ENCODE data around the gene TADA2A. TPM values are rescaled to one million over a fixed set of nuclear protein-coding genes. Genes with fewer than 3 reads are reported as not detected.
"Not testable (repeated sequence)": the region's sequence is repeated elsewhere in the genome, so short reads cannot be mapped to it uniquely, and the experiment has no call there.

The TADA2A gene
- total and polyA plus RNA-seq, 2 of the 8 experiments (the other 6 are each of a cell fraction or from before 2014, with no cell fraction given): 8.4 to 18.5 TPM

DNA sequence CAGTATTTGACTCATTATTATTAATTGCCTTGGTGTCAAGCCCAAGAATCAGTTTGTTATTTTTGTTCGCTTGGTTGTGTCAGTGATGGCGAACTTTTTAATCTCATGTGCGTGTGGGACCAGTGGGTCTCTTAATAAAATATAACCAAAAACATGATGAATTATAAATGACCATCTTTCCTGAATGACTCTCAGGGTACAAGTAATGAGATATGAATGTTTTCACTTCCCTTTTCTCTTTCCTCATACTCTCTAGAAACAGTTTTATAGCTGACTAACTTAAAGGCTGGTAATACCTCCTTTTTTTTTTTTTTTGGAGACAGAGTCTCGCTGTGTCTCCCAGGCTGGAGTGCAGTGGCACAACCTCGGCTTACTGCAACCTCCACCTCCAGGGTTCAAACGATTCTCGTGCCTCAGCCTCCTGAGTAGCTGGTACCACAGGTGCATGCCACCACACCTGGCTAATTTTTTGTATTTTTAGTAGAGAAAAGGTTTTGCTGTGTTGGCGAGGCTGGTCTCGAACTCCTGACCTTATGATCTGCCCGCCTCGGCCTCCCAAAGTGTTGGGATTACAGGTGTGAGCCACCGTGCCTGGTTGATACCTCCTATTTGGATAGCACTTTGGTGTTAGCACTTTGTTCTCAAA lies 34.8 kb downstream of the TADA2A start:
- H3K23ac ChIP-seq (ENCODE audit: insufficient read length); H4K5ac ChIP-seq (ENCODE audit: insufficient read length, low read depth, low read length); H3K9ac ChIP-seq (replicated peaks in 1 of 4; ENCODE audit: extremely low read depth in 1 of 4, low read depth in 3 of 4, low read length in 3 of 4); H3K27ac ChIP-seq (ENCODE audit: low read depth, low read length); DNase-seq (ENCODE audit: low read depth in 1 of 2, low spot score in 2 of 2); FAIRE-seq; H3K18ac ChIP-seq (ENCODE audit: extremely low read depth, low read length); H2AFZ ChIP-seq (ENCODE audit: low read length); H3K9me3 ChIP-seq (ENCODE audit: insufficient read depth in 2 of 2, low read depth in 1 of 2, low read length in 1 of 2); H4K91ac ChIP-seq (replicated peaks; ENCODE audit: insufficient read length, low read length); H2BK15ac ChIP-seq (ENCODE audit: low read length); H3K14ac ChIP-seq (ENCODE audit: insufficient read length); H3K23me2 ChIP-seq (ENCODE audit: low read depth, low read length); H3K4me1 ChIP-seq (replicated peaks in 1 of 4; ENCODE audit: control insufficient read depth in 3 of 4, insufficient read depth in 4 of 4, low read length in 3 of 4); H3K79me2 ChIP-seq (ENCODE audit: control insufficient read depth in 1 of 2, insufficient read depth in 2 of 2, low read length in 2 of 2); H4K8ac ChIP-seq (ENCODE audit: extremely low read depth, insufficient read depth, low read length); H4K20me1 ChIP-seq (replicated peaks in 1 of 2; ENCODE audit: control insufficient read depth in 1 of 2, insufficient read depth in 2 of 2, low read length in 2 of 2); H3K4ac ChIP-seq (replicated peaks; ENCODE audit: insufficient read length, low read depth, low read length); H3K4me2 ChIP-seq (ENCODE audit: insufficient read depth in 1 of 2, low read depth in 2 of 2, low read length in 2 of 2); H3K79me1 ChIP-seq (ENCODE audit: low read depth, low read length); H3K4me3 ChIP-seq (ENCODE audit: extremely low read depth in 1 of 4, insufficient read depth in 2 of 4, low read depth in 3 of 4, low read length in 4 of 4); H2BK120ac ChIP-seq (replicated peaks; ENCODE audit: low read depth, low read length); POLR2A ChIA-PET (ENCODE audit: partially characterized antibody); H2AK5ac ChIP-seq (ENCODE audit: low read depth, low read length); H3K56ac ChIP-seq (replicated peaks; ENCODE audit: insufficient read length, low read depth, low read length); H2BK5ac ChIP-seq (ENCODE audit: low read depth, low read length); H3K27me3 ChIP-seq (replicated peaks in 1 of 4; ENCODE audit: control insufficient read depth in 3 of 4, extremely low read depth in 1 of 4, insufficient read depth in 3 of 4, low read length in 3 of 4); H2BK20ac ChIP-seq (ENCODE audit: low read length); H2BK12ac ChIP-seq (ENCODE audit: low read depth, low read length): not testable (repeated sequence)
- WGBS, 2 experiments (ENCODE audit: extremely low coverage in 1 of 2, insufficient coverage in 1 of 2, insufficient read length in 1 of 2, insufficient replicate concordance in 2 of 2, low coverage in 1 of 2, low lambda C conversion rate in 2 of 2, missing lambda C conversion rate in 1 of 2): 92% methylated on average over 12 of the region's 12 CpGs; no CpG with 5 or more reads in 1 of the 2 experiments
- H3K36me3 ChIP-seq (ENCODE audit: control insufficient read depth in 2 of 4, insufficient read depth in 4 of 4, low read length in 3 of 4): peaks cover 0 to 47% (median 20%) of the 10 kb centered on the region in 4 experiments; a peak in 6 of 8 replicates
- CTCF ChIA-PET (ENCODE audit: partially characterized antibody): interaction anchor here (1.0 to 1.1 kb wide), 2 partner anchors 79 to 127 kb away, joined by 3 to 4 read pairs; no protein-coding TSS in a partner anchor
